ENCODE results near the gene HOXB9. TPM values are rescaled to one million over a fixed set of nuclear protein-coding genes. Genes with fewer than 3 reads are reported as not detected.
A peak's percentile ranks its signal among the peaks of the same experiment; 100 is the strongest.

The HOXB9 gene
- total and polyA plus RNA-seq, 9 of the 15 experiments (the other 6 are each of a cell fraction or from before 2014, with no cell fraction given): 3.1 to 196 (median 77.6) TPM

DNA sequence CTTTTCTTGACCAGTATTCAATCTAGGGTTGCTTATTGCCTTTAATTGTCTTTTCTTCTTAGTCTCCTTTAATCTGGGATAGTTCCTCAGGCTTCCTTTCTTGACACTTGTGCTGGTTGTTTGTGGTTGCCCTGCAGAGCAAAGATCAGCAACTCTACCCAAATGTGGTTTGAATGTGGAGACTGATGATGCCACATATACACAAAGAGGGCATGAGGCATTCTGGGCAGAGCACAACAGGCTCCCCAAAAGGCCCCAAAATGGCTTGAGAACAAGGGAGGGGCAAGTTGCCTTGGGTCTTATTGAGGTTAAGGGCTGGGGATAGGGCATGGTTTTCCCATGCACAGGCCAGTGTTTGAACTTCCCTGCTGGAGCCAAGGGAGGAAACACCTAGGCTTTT lies 29.8 kb upstream of the HOXB9 start:
- in situ Hi-C loops (cut with MboI) (no loop called here), intact Hi-C loops (cut with micrococcal nuclease) (no loop called here)
- DNase-seq (ENCODE audit: extremely low read depth in 1 of 4, low spot score in 3 of 4): peak in 1 of 4 experiments; percentile 1
- H3K79me2 ChIP-seq (ENCODE audit: control insufficient read depth, insufficient read depth, low read length): no peaks in the 10 kb centered on the region
- BruUV-seq (replicated peaks): no TSS peak
- H3K9me3 ChIP-seq (replicated peaks; ENCODE audit: control insufficient read depth, insufficient read depth, low read depth, low read length): no peaks in the 10 kb centered on the region
- H2AFZ ChIP-seq (ENCODE audit: low read depth, low read length): no peak overlapping the region
- H3K27ac ChIP-seq (ENCODE audit: extremely low read depth, low read depth, low read length): no peak overlapping the region
- no peak overlapping the region for H3K9ac ChIP-seq (ENCODE audit: insufficient read depth in 1 of 2, low read depth in 2 of 2, low read length in 2 of 2)
- H3K9me1 ChIP-seq (ENCODE audit: control insufficient read depth, insufficient read depth, low read length): no peaks in the 10 kb centered on the region
- H3K27me3 ChIP-seq (ENCODE audit: control insufficient read depth in 2 of 2, insufficient read depth in 2 of 2, low read length in 2 of 2): no peaks in the 10 kb centered on the region
- no peaks in the 10 kb centered on the region for H4K20me1 ChIP-seq (replicated peaks; ENCODE audit: control insufficient read depth, insufficient read depth, low read length)
- ATAC-seq: no peak
- H3K36me3 ChIP-seq (ENCODE audit: control insufficient read depth, insufficient read depth, low read length): no peaks in the 10 kb centered on the region
- H3K4me3 ChIP-seq: no peak overlapping the region
- FAIRE-seq: no peak
- POLR2A ChIA-PET: interaction anchor here (1.2 to 1.4 kb wide), 3 partner anchors 11 to 55 kb away, joined by 3 read pairs; no protein-coding TSS in a partner anchor
- no peak overlapping the region for H3K4me2 ChIP-seq (ENCODE audit: insufficient read depth, low read length)
- H3K4me1 ChIP-seq (replicated peaks in 1 of 2; ENCODE audit: control insufficient read depth in 2 of 2, insufficient read depth in 2 of 2, low read length in 2 of 2): no peaks in the 10 kb centered on the region
- CTCF ChIA-PET (ENCODE audit: low intra/inter-chr PET ratio): no interaction called here
- TF ChIP-seq, protein P1, sequence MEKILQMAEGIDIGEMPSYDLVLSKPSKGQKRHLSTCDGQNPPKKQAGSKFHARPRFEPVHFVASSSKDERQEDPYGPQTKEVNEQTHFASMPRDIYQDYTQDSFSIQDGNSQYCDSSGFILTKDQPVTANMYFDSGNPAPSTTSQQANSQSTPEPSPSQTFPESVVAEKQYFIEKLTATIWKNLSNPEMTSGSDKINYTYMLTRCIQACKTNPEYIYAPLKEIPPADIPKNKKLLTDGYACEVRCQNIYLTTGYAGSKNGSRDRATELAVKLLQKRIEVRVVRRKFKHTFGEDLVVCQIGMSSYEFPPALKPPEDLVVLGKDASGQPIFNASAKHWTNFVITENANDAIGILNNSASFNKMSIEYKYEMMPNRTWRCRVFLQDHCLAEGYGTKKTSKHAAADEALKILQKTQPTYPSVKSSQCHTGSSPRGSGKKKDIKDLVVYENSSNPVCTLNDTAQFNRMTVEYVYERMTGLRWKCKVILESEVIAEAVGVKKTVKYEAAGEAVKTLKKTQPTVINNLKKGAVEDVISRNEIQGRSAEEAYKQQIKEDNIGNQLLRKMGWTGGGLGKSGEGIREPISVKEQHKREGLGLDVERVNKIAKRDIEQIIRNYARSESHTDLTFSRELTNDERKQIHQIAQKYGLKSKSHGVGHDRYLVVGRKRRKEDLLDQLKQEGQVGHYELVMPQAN (IDR thresholded peaks at IDR 0.05; ENCODE audit: borderline replicate concordance): no peak
- no peak for TF ChIP-seq CCAR2 (IDR thresholded peaks at IDR 0.05; ENCODE audit: low read depth, low read length)
- no peak for TF ChIP-seq TFE3 (CRISPR knock-in tag; IDR thresholded peaks at IDR 0.05)
- TF ChIP-seq ZNF212 (CRISPR knock-in tag; IDR thresholded peaks at IDR 0.05): no peak
- TF ChIP-seq RREB1 (CRISPR knock-in tag; IDR thresholded peaks at IDR 0.05): no peak
- no peak for TF ChIP-seq POU5F1 (IDR thresholded peaks at IDR 0.05; ENCODE audit: borderline replicate concordance, low read depth, low read length, partially characterized antibody)
- no peak for TF ChIP-seq CCNT2 (IDR thresholded peaks at IDR 0.05; ENCODE audit: borderline replicate concordance, extremely low read depth, insufficient read length, low read depth, low read length)
- no peak for TF ChIP-seq ZSCAN29 (IDR thresholded peaks at IDR 0.05)
- TF ChIP-seq EHMT2 (IDR thresholded peaks at IDR 0.05): no peak
- TF ChIP-seq CBFA2T3 (IDR thresholded peaks at IDR 0.05): no peak
- TF ChIP-seq, protein P2, sequence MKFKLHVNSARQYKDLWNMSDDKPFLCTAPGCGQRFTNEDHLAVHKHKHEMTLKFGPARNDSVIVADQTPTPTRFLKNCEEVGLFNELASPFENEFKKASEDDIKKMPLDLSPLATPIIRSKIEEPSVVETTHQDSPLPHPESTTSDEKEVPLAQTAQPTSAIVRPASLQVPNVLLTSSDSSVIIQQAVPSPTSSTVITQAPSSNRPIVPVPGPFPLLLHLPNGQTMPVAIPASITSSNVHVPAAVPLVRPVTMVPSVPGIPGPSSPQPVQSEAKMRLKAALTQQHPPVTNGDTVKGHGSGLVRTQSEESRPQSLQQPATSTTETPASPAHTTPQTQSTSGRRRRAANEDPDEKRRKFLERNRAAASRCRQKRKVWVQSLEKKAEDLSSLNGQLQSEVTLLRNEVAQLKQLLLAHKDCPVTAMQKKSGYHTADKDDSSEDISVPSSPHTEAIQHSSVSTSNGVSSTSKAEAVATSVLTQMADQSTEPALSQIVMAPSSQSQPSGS (CRISPR knock-in tag; IDR thresholded peaks at IDR 0.05): no peak
- TF ChIP-seq ZNF41 (CRISPR knock-in tag; conservative IDR thresholded peaks at IDR 0.05): no peak
- TF ChIP-seq TAF7 (tag; IDR thresholded peaks at IDR 0.05): no peak

All from K562 (cell line).